GM18502 (cell line): ENCODE measurements around the gene SLC37A4.
"Not testable (repeated sequence)": the region's sequence is repeated elsewhere in the genome, so short reads cannot be mapped to it uniquely, and the experiment has no call there.

Source experiments
- ATAC-seq: cut with Tn5 transposase; IDR thresholded peaks from one replicate; pipeline ENCODE4 v1.9.1; 2021; ENCODE audit warnings: mild to moderate bottlenecking; ENCODE audit not compliant: unreplicated experiment, poor library complexity

SLC37A4 gene

GRCh38 chr11:119044708-119045107 is 14.0 kb upstream of the SLC37A4 start:
- no peak for ATAC-seq

- ATAC-seq, result no peak
Measured at GRCh38 chr11:119042927-119043326, 12.2 kb upstream of the SLC37A4 start.

- no peak for ATAC-seq
Measured at GRCh38 chr11:119041821-119042514, 11.3 kb upstream of the SLC37A4 start.

- not testable (repeated sequence) for ATAC-seq
Measured at GRCh38 chr11:119039471-119039870, 8.8 kb upstream of the SLC37A4 start.

DNA sequence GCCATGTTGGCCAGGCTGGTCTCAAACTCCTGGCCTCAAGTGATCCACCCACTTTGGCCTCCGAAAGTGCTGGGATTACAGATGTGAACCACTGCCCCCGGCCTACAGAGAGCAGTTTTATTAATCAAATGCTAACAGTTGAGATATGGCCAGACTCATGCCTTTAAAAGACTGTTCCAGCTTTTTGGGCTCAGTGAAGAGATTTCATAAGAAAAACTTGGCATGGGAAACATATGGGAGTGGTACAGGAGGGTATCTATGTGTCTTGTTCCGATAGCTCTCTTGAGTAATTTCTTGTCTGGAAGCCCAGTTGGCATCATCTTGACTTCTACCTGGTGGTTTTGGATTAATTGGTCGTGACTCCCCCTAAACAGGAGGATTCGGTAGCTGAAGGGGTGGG is 8.2 kb upstream of the SLC37A4 start:
- ATAC-seq, result no peak

- no peak for ATAC-seq
Measured at GRCh38 chr11:119034813-119035212, 4.1 kb upstream of the SLC37A4 start.

GRCh38 chr11:119033421-119033820 is 2.7 kb upstream of the SLC37A4 start:
- not testable (repeated sequence) for ATAC-seq

DNA sequence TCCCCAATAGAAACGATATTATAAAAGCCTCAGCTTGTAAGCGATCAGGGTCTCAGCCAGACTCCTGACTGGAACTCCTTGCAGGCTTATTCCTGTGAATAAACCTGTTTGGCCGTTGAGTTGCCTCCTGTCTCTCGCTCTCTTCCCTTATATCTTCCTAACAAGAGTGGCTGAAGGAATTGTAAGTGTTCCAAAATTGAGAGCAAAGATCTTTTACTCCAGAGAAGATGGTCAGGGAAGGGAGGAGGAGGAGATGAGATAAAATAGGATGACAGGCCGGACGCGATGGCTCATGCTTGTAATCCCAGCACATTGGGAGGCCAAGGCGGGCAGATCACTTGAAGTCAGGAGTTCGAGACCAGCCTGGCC is 1.2 kb upstream of the SLC37A4 start:
- ATAC-seq, result no peak

DNA sequence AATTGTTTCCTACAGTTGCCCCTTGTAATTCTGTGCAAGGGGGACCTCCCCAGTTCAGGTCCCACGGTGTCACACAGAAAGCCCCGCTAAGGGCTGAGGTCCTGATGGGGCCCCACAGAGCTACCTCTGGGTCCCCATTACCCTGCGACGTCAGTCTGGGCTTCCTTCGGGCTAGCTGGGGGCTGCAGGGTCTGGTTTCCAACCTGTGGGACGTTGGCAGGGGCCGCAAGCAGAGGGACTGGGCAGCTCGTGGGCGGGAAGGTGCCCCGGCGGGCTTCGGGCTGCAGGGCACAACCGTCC is 698 bp downstream of the SLC37A4 start:
- ATAC-seq, result peak; percentile 5

GRCh38 chr11:119029340-119030028 is 1.2 kb downstream of the SLC37A4 start:
- no peak for ATAC-seq

DNA sequence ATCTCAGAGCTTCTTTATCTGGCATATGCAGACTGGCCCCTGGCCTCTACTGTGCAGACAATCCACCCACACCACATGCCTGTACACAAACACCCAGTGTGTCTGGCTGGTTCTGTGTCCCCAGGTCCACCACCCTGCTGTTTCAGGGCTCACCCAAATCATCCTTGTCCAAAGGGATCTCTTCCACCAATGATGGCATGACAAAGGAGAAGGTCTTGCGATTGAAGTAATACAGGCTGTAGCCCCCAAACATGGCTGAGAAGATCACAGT is 1.7 kb downstream of the SLC37A4 start:
- no peak for ATAC-seq

GRCh38 chr11:119028346-119029068 is 2.2 kb downstream of the SLC37A4 start:
- ATAC-seq, result no peak

- ATAC-seq, result no peak
Measured at GRCh38 chr11:119027561-119028345, 2.9 kb downstream of the SLC37A4 start.

DNA sequence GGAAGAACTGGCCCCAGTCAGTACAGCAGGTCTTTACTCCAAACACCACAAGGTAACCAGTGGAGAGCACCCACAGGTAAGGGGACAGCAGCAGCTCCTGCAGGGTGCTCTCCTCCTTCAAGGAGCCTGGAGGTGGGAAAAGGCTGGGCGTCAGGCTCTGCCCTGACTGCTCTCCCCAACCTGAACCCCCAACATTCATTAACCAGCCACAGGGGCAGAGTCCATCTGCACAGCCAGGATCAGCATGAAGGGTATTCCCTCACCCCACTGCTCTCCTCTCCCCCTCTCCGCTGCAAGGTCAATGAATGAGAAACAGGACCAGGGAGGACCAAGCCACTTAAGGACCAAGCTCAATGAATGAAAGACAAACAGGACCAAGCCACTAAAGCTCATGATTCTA is 3.7 kb downstream of the SLC37A4 start:
- ATAC-seq, result no peak

DNA sequence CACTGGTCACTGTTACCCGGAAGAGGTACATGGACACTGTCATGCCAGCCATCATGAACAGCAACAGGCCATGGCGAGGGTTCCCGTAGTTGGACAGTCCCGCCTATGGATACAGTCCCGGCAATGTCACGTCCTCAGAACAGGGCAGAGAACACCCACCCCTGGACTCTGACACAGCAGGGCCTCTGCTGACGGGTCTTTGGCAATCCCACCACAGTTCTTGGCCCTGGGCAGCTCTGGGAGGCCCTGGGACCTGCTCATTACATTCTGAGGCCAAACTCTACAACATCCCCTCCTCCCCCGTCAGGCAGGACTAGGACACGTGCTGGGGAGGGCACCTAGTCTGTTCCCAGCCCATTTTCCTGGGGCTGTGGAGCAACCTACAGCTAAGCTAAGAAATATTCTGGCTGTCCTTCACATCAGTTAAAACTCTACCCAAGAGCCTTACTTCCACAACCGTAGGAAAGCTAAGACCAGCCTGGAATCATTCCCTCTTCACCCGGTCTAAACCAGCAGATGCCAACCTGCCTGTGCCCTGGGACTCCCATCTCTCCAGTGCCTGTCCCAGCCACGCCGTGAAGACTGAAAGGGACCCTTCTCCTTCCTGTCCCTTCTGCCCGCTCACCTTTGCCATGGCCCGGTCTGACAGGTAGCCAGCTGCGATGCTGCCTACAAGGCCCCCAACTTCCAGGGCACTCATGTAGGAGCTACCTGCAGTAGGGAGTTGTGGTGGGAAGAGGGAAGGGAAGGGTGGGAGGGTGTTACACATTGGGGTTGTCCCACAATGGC is 4.5 kb downstream of the SLC37A4 start:
- ATAC-seq, result no peak

GRCh38 chr11:119025541-119025940 is 5.1 kb downstream of the SLC37A4 start:
- ATAC-seq, result no peak

DNA sequence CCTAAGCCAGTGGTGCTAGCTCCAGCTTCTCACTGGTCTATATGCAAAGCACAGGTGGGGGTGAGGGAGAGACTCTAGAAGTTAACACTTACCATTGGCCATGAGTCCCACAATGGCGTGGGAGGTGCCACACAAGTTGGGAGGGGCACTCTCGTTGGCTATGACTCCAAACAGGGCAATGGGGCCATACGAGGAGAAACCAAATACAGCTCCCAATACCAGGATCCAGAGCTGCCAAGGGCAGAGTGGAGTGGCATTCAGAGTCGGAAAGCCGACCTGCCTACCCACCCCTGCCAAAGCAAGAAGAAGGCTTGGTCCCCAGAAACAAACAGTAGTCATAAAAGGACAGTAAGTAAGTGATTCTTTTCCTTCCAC is 5.6 kb downstream of the SLC37A4 start:
- no peak for ATAC-seq

GRCh38 chr11:119024430-119025098 is 6.1 kb downstream of the SLC37A4 start:
- no peak for ATAC-seq

DNA sequence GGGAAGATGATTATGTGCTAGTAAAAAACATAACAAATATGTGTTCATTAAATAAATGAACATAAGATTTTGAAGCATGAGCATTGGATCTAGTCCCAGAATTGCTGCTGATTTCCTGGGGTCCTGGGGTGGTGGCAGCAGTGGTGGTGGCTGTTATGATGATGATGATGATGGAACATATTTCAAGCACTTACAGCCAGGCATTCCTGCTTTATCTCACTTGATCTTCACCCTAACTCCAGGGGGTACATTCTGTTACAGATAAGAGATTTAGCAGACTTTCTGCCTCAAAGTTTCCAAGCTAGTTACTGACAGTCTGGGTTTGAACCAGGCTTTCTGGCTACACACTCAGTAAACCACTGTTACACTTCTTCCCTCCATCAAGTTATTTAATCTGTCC is 6.9 kb downstream of the SLC37A4 start:
- ATAC-seq, result no peak

DNA sequence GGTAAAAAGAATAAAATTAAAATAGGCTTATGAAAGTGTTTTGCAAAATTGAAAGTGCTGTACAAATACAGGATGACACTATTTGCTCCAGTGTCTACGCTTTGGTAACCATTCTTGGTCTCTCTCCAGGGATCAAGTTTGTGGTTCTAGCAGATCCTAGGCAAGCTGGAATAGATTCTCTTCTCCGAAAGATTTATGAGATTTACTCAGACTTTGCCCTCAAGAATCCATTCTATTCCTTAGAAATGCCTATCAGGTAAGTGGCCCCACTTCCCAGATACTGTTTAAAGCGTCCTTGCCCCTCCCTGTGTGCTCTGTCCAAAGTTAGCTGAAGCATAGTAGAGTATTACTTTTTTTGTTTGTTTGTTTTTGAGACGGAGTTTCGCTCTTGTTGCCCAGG is 9.0 kb downstream of the SLC37A4 start:
- ATAC-seq, result no peak
